ENCODE data around the gene RHOXF2.
A peak's percentile ranks its signal among the peaks of the same experiment; 100 is the strongest.

RHOXF2 gene

DNA sequence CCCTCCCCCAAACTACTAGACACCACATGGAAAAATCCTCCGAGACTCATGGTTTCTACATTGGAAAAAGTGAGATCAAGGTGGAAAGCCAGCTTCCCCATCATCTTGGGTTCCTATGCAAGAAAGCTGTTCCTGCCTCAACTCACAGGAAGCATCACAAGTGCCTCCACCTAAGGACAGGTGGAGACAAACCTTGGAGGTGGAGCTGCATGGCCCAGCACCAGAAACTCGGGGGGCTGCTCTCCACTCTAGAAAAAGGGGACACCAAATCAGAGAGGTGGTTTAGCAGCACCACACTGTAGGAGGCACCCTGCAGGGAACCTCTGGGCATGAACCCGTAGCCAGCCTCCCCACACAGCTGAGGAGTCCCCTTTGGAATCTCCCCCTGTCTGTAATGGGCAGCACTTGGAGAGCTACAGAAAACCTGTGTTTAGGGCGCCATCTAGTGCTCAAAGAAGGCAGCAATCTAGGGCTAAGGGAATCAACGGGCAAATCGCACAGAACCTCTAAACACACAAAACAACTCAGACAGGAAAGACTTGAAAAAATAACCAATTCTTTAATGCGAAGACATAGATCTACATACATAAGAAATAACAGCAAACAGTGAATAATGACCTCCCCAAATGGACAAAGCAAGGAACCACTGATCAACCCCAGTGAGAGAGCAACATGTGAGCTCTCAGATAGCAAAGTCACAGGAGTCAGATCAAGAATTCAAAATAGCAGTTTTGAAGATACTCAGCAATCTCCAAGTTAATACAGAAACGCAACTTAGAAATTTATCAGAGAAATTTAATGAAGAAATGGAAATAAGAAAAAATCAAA is 55.2 kb downstream of the RHOXF2 start:
- no peak overlapping the region for H3K9ac ChIP-seq (ENCODE audit: low read length)
- H3K27ac ChIP-seq (ENCODE audit: low read depth, low read length, poor library complexity, severe bottlenecking), result no peak overlapping the region
- no peaks in the 10 kb centered on the region for H3K36me3 ChIP-seq (ENCODE audit: insufficient read depth, low read length)
- no peaks in the 10 kb centered on the region for H4K20me1 ChIP-seq (ENCODE audit: insufficient read depth, low read length)
- H3K79me2 ChIP-seq (ENCODE audit: insufficient read depth, low read length), result no peaks in the 10 kb centered on the region
- no peak overlapping the region for H3K4me2 ChIP-seq (ENCODE audit: low read length)
- H3K27me3 ChIP-seq (ENCODE audit: insufficient read depth, low read length), result no peaks in the 10 kb centered on the region
- no peaks in the 10 kb centered on the region for H3K4me1 ChIP-seq (ENCODE audit: insufficient read depth, low read length, severe bottlenecking)
- no peaks in the 10 kb centered on the region for H3F3A ChIP-seq (ENCODE audit: insufficient read depth, low read length)
- no peaks in the 10 kb centered on the region for H3K9me3 ChIP-seq (ENCODE audit: low read length)
- H2AFZ ChIP-seq (ENCODE audit: low read length), result no peak overlapping the region
- no peaks in the 10 kb centered on the region for H3K9me2 ChIP-seq (ENCODE audit: low read depth, low read length)
- TF ChIP-seq, protein P1, sequence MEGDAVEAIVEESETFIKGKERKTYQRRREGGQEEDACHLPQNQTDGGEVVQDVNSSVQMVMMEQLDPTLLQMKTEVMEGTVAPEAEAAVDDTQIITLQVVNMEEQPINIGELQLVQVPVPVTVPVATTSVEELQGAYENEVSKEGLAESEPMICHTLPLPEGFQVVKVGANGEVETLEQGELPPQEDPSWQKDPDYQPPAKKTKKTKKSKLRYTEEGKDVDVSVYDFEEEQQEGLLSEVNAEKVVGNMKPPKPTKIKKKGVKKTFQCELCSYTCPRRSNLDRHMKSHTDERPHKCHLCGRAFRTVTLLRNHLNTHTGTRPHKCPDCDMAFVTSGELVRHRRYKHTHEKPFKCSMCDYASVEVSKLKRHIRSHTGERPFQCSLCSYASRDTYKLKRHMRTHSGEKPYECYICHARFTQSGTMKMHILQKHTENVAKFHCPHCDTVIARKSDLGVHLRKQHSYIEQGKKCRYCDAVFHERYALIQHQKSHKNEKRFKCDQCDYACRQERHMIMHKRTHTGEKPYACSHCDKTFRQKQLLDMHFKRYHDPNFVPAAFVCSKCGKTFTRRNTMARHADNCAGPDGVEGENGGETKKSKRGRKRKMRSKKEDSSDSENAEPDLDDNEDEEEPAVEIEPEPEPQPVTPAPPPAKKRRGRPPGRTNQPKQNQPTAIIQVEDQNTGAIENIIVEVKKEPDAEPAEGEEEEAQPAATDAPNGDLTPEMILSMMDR (IDR thresholded peaks at IDR 0.05; ENCODE audit: low read length), result peak; percentile 58
- no peak for TF ChIP-seq EZH2 (IDR thresholded peaks at IDR 0.05; ENCODE audit: borderline replicate concordance, low read length)
- no peak overlapping the region for H3K4me3 ChIP-seq (ENCODE audit: low read depth, low read length, poor library complexity, severe bottlenecking)

Data from OCI-LY1 (cell line).